WTC11 (cell line): Measurements from ENCODE around the gene GET4.

Experiments
- CREB1 ChIP-seq: sonication (generic); formaldehyde crosslinking; IDR thresholded peaks from 2 replicates; pipeline ENCODE4 v1.8.0; 2023; ENCODE audit warnings: mild to moderate bottlenecking, missing genetic modification reagents
- KAT7 ChIP-seq: sonication (generic); formaldehyde crosslinking; IDR thresholded peaks from 2 replicates; pipeline ENCODE4 v1.8.1; 2023; ENCODE audit warnings: missing genetic modification reagents, mild to moderate bottlenecking, borderline replicate concordance
- NR3C1 ChIP-seq: sonication (generic); formaldehyde crosslinking; conservative IDR thresholded peaks from 2 replicates; pipeline ENCODE4 v1.8.1; 2023; ENCODE audit warnings: low read depth, mild to moderate bottlenecking, missing genetic modification reagents
- RELA ChIP-seq: sonication (generic); formaldehyde crosslinking; IDR thresholded peaks from 2 replicates; pipeline ENCODE4 v1.8.1; 2022; ENCODE audit warnings: missing genetic modification reagents, mild to moderate bottlenecking, borderline replicate concordance
- SP1 ChIP-seq: sonication (generic); formaldehyde crosslinking; conservative IDR thresholded peaks from 2 replicates; pipeline ENCODE4 v1.8.1; 2022; ENCODE audit warnings: missing genetic modification reagents
- TF ChIP-seq, protein P1 (sequence below): sonication (generic); formaldehyde crosslinking; IDR thresholded peaks from 2 replicates; pipeline ENCODE4 v1.8.0; 2022; ENCODE audit warnings: mild to moderate bottlenecking, missing genetic modification reagents
- TF ChIP-seq, protein P2 (sequence below): sonication (generic); formaldehyde crosslinking; IDR thresholded peaks from 2 replicates; pipeline ENCODE4 v1.8.0; 2023; ENCODE audit warnings: mild to moderate bottlenecking, missing genetic modification reagents
- TF ChIP-seq, protein P3 (sequence below): sonication (generic); formaldehyde crosslinking; IDR thresholded peaks from 2 replicates; pipeline ENCODE4 v1.8.1; 2023; ENCODE audit warnings: mild to moderate bottlenecking, missing genetic modification reagents, moderate library complexity
- TF ChIP-seq, protein P4 (sequence below): fragments of 200-600 bp; IDR thresholded peaks from 2 replicates; pipeline ENCODE4 v1.8.0; 2022; ENCODE audit warnings: antibody characterized with exemption
- TF ChIP-seq, protein P5 (sequence below): sonication (generic); formaldehyde crosslinking; IDR thresholded peaks from 2 replicates; pipeline ENCODE4 v1.8.1; 2022; ENCODE audit warnings: low read depth, mild to moderate bottlenecking, moderate library complexity, missing genetic modification reagents, borderline replicate concordance
- TF ChIP-seq, protein P6 (sequence below): sonication (generic); formaldehyde crosslinking; IDR thresholded peaks from 2 replicates; pipeline ENCODE4 v1.8.1; 2023; ENCODE audit warnings: mild to moderate bottlenecking, missing genetic modification reagents, moderate library complexity

DNA sequence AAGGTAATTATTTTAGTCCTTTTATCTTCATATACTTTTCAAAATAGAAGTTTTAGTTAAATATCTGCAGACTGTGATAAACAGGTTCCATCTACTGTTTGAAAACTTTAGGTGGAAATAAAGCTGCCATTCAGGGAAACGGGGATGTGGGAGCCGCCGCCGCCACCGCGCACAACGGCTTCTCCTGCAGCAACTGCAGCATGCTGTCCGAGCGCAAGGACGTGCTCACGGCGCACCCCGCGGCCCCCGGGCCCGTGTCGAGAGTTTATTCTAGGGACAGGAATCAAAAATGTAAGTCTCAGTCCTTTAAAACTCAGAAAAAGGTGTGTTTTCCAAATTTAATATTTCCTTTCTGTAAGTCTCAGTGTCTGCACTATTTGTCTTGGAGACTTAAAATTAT, 33.1 kb upstream of the GET4 start:
- TF ChIP-seq, protein P1, sequence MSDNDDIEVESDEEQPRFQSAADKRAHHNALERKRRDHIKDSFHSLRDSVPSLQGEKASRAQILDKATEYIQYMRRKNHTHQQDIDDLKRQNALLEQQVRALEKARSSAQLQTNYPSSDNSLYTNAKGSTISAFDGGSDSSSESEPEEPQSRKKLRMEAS (CRISPR knock-in tag) = no peak
- TF ChIP-seq SP1 (CRISPR knock-in tag) (no peak), CREB1 (CRISPR knock-in tag) (no peak), KAT7 (CRISPR knock-in tag) (no peak), NR3C1 (CRISPR knock-in tag) (no peak), RELA (CRISPR knock-in tag) (no peak)
- TF ChIP-seq, protein P2, sequence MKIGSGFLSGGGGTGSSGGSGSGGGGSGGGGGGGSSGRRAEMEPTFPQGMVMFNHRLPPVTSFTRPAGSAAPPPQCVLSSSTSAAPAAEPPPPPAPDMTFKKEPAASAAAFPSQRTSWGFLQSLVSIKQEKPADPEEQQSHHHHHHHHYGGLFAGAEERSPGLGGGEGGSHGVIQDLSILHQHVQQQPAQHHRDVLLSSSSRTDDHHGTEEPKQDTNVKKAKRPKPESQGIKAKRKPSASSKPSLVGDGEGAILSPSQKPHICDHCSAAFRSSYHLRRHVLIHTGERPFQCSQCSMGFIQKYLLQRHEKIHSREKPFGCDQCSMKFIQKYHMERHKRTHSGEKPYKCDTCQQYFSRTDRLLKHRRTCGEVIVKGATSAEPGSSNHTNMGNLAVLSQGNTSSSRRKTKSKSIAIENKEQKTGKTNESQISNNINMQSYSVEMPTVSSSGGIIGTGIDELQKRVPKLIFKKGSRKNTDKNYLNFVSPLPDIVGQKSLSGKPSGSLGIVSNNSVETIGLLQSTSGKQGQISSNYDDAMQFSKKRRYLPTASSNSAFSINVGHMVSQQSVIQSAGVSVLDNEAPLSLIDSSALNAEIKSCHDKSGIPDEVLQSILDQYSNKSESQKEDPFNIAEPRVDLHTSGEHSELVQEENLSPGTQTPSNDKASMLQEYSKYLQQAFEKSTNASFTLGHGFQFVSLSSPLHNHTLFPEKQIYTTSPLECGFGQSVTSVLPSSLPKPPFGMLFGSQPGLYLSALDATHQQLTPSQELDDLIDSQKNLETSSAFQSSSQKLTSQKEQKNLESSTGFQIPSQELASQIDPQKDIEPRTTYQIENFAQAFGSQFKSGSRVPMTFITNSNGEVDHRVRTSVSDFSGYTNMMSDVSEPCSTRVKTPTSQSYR (CRISPR knock-in tag) = no peak
- TF ChIP-seq, protein P3, sequence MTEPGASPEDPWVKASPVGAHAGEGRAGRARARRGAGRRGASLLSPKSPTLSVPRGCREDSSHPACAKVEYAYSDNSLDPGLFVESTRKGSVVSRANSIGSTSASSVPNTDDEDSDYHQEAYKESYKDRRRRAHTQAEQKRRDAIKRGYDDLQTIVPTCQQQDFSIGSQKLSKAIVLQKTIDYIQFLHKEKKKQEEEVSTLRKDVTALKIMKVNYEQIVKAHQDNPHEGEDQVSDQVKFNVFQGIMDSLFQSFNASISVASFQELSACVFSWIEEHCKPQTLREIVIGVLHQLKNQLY (CRISPR knock-in tag) = no peak
- TF ChIP-seq, protein P4, sequence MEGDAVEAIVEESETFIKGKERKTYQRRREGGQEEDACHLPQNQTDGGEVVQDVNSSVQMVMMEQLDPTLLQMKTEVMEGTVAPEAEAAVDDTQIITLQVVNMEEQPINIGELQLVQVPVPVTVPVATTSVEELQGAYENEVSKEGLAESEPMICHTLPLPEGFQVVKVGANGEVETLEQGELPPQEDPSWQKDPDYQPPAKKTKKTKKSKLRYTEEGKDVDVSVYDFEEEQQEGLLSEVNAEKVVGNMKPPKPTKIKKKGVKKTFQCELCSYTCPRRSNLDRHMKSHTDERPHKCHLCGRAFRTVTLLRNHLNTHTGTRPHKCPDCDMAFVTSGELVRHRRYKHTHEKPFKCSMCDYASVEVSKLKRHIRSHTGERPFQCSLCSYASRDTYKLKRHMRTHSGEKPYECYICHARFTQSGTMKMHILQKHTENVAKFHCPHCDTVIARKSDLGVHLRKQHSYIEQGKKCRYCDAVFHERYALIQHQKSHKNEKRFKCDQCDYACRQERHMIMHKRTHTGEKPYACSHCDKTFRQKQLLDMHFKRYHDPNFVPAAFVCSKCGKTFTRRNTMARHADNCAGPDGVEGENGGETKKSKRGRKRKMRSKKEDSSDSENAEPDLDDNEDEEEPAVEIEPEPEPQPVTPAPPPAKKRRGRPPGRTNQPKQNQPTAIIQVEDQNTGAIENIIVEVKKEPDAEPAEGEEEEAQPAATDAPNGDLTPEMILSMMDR = no peak
- TF ChIP-seq, protein P5, sequence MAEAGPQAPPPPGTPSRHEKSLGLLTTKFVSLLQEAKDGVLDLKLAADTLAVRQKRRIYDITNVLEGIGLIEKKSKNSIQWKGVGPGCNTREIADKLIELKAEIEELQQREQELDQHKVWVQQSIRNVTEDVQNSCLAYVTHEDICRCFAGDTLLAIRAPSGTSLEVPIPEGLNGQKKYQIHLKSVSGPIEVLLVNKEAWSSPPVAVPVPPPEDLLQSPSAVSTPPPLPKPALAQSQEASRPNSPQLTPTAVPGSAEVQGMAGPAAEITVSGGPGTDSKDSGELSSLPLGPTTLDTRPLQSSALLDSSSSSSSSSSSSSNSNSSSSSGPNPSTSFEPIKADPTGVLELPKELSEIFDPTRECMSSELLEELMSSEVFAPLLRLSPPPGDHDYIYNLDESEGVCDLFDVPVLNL (CRISPR knock-in tag) = no peak
- TF ChIP-seq, protein P6, sequence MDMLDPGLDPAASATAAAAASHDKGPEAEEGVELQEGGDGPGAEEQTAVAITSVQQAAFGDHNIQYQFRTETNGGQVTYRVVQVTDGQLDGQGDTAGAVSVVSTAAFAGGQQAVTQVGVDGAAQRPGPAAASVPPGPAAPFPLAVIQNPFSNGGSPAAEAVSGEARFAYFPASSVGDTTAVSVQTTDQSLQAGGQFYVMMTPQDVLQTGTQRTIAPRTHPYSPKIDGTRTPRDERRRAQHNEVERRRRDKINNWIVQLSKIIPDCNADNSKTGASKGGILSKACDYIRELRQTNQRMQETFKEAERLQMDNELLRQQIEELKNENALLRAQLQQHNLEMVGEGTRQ = no peak
